H54 (cell line): Measurements from ENCODE around the gene DDX56.

Experiments
- DNase-seq: peaks from one replicate; pipeline ENCODE4 v3.0.0; 2011; ENCODE audit warnings: low spot score, mixed read lengths; ENCODE audit not compliant: insufficient read length
- FAIRE-seq: peaks from 3 replicates; lab custom pipeline; 2011; peaks lifted over from hg19 to GRCh38; lab: Jason Lieb, UNC
- POLR2A ChIP-seq: IDR thresholded peaks from 2 replicates; pipeline ENCODE4 v1.6.1; 2011; ENCODE audit warnings: low read depth, mild to moderate bottlenecking, low read length

The DDX56 gene

DNA sequence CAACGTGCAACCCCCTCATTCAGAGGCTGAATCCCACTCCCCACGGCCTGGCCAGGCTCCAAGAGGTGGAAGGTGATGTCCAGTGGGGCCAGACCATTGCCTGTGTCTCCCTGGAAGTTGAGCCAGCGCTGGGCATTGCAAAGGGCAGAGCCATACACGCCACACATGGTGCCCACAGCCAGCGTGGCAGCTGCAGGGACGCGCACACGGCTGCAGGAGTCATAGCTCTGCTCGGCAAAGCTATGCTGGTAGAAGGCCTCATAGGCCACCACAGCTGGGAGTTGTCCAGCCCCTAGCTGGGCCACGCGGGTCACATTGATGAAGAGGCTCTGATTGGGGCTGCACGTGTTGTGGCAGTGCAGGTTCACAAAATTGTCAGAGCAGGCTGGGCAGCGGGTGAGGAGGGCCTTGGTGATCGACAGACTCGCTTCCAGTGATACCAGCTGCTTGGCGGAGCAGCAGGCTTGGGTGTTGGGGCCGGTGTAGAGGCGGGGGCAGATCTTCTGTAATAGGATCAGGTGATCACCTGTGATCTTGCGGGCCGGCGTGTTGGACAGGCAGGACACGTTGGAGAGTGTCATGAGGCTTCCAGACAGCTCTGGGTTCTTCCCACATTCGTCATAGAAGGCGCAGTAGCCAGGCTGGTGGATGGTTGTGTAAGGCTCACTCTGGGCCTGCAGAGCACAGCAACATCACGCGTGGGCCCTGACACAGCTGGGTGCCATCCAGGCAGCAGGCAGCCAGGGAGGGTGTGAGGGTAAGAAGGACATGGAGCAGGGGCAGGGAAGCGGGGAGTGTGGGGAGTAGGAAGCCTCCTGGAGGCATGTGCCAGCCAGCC, 33.8 kb downstream of the DDX56 start:
- TF ChIP-seq POLR2A: no peak
- FAIRE-seq: no peak
- DNase-seq: no peak

GRCh38 chr7:44538798-44539668, 34.7 kb downstream of the DDX56 start:
- no peak for FAIRE-seq
- TF ChIP-seq POLR2A: no peak
- DNase-seq: no peak

DNA sequence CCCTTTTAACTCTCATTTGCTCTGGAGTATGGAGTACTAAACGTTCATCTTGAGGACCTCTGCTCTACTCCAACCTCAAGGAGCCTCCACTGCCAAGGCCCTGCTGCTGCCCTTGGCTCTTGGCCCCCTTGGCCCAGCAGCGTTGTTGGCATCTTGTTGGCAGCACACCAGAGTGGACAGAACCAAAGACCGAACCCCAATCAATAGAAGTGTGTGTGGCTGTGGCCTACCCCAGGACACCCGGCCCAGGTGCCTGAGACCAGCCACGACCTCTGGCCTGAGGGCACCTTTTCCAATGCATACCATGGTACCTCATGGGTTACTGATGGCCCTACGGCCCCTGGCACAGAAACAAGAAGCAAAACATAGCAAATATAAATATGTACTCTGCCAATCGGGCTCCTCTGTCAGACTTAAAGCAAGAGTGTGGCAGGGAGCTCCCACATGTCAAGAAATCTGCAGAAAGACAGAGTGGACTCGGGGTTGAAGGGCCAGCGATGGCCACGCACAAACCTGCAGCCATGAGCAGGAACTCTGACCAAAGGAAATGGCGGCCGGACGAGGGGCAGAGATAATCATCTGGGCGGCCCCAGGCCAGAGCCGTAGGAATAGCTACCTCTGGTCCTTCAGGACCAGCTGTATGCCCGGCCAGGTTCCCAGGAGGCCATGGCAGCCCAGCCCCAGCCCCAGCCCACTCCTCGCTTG, 35.5 kb downstream of the DDX56 start:
- no peak for TF ChIP-seq POLR2A
- DNase-seq (no peak), FAIRE-seq (no peak)

GRCh38 chr7:44537442-44537841, 36.3 kb downstream of the DDX56 start:
- DNase-seq (no peak), FAIRE-seq (no peak)
- TF ChIP-seq POLR2A: no peak

DNA sequence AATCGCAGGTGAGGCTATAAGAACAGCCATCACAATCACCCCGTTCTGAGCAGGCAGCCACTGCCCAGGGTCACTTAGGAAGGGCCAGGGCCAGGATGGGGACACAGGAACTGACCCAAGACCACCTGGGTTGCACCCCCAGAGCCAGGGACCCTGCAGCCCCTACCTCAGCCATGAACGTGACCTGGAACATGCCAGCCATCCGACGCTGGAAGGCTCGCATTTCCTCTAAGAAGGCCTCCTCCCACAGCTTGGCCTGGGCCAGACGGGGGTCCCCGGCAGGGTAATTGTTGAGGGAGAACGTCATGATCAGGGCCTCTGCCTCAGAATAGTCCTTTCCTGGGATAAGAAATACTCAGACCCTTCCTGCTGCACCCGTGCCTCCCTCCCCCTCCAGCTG, 37.6 kb downstream of the DDX56 start:
- FAIRE-seq (no peak), DNase-seq (no peak)
- no peak for TF ChIP-seq POLR2A

GRCh38 chr7:44535348-44536064, 38.2 kb downstream of the DDX56 start:
- no peak for TF ChIP-seq POLR2A
- FAIRE-seq (no peak), DNase-seq (no peak)

GRCh38 chr7:44534501-44534900, 39.2 kb downstream of the DDX56 start:
- FAIRE-seq: no peak
- peak; percentile 94 for DNase-seq
- TF ChIP-seq POLR2A: no peak

DNA sequence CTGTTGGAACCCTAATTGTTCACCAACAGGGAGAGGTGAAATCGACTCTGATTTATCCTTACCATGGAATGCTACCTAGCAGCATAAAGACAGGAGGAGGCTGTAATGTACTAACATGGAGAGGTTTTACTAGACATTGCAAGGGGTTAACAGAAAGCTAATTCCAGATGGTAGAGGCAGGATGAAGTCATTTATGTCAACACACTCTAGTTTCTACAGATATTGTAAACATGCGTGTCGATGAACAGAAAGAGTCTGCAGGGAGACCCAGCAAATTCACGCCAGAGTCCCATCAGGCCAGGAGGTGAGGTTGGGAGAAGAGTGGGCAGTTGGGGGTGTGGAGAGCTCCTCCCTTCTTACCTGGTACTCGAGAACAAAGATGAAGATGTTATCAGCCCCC, 39.6 kb downstream of the DDX56 start:
- TF ChIP-seq POLR2A: no peak
- FAIRE-seq (no peak), DNase-seq (no peak)

- no peak for TF ChIP-seq POLR2A
- FAIRE-seq (no peak), DNase-seq (peak; percentile 82)
These were observed 40.2 kb downstream of the DDX56 start for GRCh38 chr7:44533301-44534055.

DNA sequence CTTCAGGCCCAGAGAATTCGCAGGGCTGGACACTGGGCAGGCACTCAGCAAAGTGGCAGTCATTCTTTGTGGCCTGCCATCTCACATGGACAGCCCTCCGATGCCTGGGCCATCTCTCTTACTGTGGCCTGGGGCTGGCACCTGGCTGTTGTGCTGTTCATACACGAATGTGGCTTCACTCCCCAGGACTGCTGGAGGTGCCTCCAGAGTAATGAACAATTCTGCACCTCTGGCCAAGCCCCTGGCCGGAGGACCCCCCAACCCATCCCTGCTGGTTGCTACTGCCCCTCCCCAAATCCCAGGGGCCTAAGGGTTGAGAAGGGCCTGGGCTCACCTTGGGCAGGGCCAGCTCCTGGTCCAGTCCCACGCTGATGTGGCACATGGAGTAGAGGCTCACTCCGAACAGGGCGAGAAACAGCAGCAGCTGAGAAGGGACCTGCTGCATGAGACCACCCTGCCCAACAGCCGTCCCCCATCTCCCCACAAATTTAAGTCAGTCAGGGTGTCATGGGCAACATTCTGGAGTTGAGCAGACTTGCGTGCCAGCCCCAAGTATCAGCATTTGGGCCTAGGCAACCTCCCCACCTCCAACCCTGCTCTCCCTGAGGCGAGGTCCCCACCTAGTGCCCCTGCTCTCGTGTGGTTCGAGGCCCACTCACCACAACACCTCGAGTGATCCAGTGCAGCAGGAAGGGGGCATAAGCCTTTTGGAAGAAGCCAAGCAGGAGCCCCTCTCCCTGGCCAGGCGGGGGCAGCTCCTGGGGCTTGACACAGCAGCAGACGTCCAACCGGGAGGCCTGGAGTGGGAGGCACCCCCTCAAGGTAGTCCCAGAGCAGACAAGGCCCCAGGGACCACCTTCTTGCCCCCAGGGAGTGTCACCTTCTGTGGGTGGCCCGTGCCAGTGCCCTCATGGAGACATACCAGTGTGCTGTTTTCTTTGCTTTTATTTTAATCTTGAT, 42.0 kb downstream of the DDX56 start:
- no peak for DNase-seq
- FAIRE-seq: no peak
- 0 out of 2 replicates have a peak, but pooled peaks have one; percentile 14 for TF ChIP-seq POLR2A

- DNase-seq (no peak), FAIRE-seq (no peak)
- TF ChIP-seq POLR2A: no peak
These were observed 42.7 kb downstream of the DDX56 start for GRCh38 chr7:44530990-44531389.
